Measurements from ENCODE around the gene SOAT2.
"Not testable (repeated sequence)": the region's sequence is repeated elsewhere in the genome, so short reads cannot be mapped to it uniquely, and the experiment has no call there.

SOAT2 gene

DNA sequence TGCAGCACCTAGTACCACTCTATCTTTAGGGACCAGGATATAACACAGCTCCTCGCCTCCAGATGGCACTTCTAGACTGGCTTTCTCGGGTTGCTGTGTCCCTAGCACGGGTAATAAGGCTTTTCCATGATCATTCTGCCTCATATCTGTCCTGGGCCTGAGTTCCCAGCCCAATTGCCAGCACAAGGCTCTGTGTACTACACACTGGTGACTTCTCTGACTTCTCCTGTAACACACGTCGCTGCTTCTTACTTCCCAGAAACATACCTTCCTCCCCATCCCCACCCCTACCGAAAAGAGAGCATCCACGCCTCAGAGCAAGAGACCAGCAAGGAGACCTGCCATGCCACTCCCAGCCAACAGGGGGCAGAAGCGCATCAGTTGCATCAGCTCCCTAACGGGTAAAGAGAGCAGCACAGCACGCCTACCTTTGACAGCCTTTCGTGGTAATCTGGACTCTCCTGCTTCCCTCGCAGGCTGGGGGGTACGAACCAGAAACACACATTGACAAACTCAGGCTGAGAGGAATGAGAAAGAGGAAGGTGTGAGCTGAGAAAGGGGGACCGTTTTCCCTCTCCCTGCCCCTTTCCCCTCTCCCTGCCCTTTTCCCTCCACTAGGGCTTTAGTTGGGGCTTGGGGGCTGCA lies 56.0 kb downstream of the SOAT2 start:
- H3K4me3 ChIP-seq (ENCODE audit: low read depth, low read length): no peak overlapping the region
- DNase-seq (ENCODE audit: low read depth): peak; percentile 71
- TF ChIP-seq, protein P1, sequence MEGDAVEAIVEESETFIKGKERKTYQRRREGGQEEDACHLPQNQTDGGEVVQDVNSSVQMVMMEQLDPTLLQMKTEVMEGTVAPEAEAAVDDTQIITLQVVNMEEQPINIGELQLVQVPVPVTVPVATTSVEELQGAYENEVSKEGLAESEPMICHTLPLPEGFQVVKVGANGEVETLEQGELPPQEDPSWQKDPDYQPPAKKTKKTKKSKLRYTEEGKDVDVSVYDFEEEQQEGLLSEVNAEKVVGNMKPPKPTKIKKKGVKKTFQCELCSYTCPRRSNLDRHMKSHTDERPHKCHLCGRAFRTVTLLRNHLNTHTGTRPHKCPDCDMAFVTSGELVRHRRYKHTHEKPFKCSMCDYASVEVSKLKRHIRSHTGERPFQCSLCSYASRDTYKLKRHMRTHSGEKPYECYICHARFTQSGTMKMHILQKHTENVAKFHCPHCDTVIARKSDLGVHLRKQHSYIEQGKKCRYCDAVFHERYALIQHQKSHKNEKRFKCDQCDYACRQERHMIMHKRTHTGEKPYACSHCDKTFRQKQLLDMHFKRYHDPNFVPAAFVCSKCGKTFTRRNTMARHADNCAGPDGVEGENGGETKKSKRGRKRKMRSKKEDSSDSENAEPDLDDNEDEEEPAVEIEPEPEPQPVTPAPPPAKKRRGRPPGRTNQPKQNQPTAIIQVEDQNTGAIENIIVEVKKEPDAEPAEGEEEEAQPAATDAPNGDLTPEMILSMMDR (IDR thresholded peaks at IDR 0.05; ENCODE audit: low read depth, low read length, missing control alignments): peak; percentile 100

DNA sequence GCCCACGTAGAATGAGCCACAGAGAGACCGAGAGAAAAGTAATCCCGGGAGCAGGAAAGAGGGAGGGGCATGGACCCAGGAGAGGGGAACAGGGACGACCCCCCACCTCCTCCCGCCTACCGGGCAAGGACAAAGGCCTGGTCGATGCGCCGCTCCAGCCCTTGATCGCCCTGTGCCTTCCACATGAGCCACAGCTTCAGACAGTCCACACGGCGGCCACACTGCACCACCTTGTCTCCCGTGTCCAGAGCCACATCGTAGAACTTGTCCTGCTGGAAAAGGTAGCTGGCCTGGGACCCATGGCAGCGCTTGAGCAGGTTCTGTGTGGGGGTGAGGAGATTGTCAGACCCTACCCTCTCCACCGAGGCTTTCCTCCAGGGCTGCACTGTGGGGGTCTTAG lies 56.7 kb downstream of the SOAT2 start:
- TF ChIP-seq, protein P1 (IDR thresholded peaks at IDR 0.05; ENCODE audit: low read depth, low read length, missing control alignments): peak; percentile 6
- no peak for DNase-seq (ENCODE audit: low read depth)
- H3K4me3 ChIP-seq (ENCODE audit: low read depth, low read length): no peak overlapping the region

DNA sequence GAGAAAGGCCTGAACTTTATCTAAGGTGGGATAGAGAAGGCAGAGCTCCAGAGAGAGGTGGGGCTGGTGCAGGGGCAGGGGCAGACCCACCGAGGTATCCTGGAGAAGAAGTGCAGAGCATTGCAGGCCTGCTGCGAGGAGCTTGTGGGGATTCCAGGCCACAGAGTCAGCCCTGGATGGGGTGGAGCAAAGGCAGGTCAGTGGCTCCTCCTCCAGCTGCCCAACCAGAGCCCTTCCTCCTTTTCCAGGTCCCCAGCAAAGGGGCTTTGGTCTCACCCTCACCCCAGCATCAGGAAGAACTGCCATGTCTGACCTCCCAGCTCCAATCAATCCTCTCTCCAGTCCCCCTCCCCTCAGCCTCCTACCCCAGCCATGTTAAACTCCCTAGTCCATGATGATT lies 57.4 kb downstream of the SOAT2 start:
- TF ChIP-seq, protein P1 (IDR thresholded peaks at IDR 0.05; ENCODE audit: low read depth, low read length, missing control alignments): no peak
- DNase-seq (ENCODE audit: low read depth): no peak
- H3K4me3 ChIP-seq (ENCODE audit: low read depth, low read length): no peak overlapping the region

DNA sequence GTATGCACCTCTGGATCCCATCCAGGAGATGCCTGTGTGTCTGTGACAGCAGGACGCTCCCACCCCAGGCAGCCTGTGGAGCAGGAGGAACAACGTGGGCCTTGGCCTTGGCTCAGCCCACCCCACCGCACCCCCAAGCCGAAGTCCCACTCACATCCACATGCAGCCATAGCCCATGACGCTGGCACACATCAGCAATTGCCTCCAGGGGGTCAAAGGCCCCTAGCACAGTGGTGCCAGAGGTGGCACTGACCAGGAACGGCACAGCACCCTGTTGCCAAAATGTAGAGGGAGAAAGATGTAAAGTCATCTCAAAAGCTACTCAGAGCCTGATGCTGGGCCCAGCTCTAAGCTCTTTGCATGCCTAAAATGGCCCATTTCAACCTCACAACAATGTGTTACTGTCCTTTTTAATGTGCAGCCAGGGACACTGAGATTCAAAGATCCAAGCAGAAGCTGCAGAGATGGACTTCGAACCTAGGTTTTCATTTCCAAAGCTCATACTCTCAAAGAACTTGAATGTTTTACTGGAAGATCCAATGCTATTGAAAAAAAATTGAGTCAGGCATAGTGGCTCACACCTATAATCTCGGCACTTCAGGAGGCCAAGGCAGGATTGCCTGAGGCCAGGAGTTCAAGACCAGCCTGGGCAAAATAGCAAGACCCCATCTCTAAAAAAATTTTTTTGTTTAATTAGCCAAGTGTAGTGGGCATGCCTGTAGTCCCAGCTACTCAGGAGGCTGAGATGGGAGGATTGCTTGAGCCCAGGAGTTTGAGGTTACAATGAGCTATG lies 58.0 kb downstream of the SOAT2 start:
- DNase-seq (ENCODE audit: low read depth): no peak
- no peak overlapping the region for H3K4me3 ChIP-seq (ENCODE audit: low read depth, low read length)
- TF ChIP-seq, protein P1 (IDR thresholded peaks at IDR 0.05; ENCODE audit: low read depth, low read length, missing control alignments): no peak

DNA sequence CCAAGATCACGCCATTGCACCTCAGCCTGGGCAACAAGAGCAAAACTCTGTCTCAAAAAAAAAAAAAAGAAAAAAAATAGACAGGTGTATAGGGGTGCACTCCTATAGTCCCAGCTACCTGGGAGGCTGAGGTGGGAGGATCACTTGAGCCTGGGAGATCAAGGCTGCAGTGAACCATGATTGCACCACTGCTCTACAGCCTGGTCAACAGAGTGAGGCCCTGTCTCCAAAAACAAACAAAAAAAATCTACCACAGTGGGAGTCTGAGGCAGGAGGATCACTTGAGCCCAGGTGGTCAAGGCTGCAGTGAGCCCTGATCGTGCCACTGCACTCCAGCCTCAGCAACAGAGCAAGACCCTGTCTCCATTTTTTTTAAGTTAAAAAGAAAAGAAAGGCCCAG lies 59.7 kb downstream of the SOAT2 start:
- not testable (repeated sequence) for H3K4me3 ChIP-seq (ENCODE audit: low read depth, low read length)

DNA sequence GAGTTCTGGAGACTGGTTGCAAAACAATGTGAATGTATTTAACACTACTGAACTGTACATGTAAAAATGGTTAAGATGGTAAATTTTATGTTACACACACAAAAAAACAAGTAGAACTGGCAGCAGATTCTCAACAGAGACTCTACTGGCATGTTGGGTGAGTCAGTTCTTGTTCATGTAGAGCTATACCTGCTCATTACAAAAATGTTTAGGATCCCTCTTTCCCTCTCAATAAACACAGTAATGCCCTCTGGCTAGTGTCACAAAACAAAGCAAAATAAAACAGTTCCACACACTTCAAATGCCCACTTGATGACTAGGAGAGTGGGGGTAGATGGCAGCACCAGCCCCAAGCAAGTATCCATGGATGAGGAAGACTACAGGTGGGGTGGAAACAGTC lies 63.6 kb downstream of the SOAT2 start:
- TF ChIP-seq, protein P1 (IDR thresholded peaks at IDR 0.05; ENCODE audit: low read depth, low read length, missing control alignments): no peak
- no peak overlapping the region for H3K4me3 ChIP-seq (ENCODE audit: low read depth, low read length)
- no peak for DNase-seq (ENCODE audit: low read depth)

More for the DNA sequence above, 59.7 kb downstream of the SOAT2 start:
- DNase-seq (ENCODE audit: low read depth): not testable (repeated sequence)

DNA sequence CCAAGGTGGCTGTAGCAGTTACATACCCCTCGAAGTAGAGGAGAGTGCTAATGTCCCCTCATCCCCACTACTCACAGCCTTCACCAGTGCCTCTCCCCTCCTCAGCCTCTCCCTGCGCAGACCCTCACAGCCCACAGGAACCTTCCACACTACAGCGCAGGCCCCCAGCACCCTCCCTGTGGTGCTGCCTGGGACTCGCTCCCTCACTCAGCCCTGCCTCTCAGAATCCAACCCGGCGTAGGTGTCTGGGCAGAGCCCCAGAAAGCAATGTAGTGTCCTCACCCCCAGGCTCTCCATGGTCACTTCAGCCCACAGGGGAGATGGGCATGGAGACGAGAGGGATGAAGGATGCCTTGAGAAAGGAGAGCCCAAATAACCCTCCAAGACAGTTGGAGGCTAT lies 66.4 kb downstream of the SOAT2 start:
- TF ChIP-seq, protein P1 (IDR thresholded peaks at IDR 0.05; ENCODE audit: low read depth, low read length, missing control alignments): no peak
- no peak overlapping the region for H3K4me3 ChIP-seq (ENCODE audit: low read depth, low read length)
- DNase-seq (ENCODE audit: low read depth): no peak

Data from GM12864 (cell line).